ENCODE data around the gene CCDC192. TPM values are rescaled to one million over a fixed set of nuclear protein-coding genes. Genes with fewer than 3 reads are reported as not detected.

CCDC192 gene
- total RNA-seq, 1 donor from 2014 or later = 0.26 TPM

- H3K36me3 Mint-ChIP-seq (ENCODE audit: low read depth, unreplicated experiment) = no peaks in the 10 kb centered on the region
- no peak for DNase-seq (ENCODE audit: low spot score)
- no peak for TF ChIP-seq CTCF (IDR thresholded peaks at IDR 0.05; ENCODE audit: unreplicated experiment)
- H3K9me3 Mint-ChIP-seq (ENCODE audit: unreplicated experiment) = no peaks in the 10 kb centered on the region
- H3K4me3 Mint-ChIP-seq (ENCODE audit: unreplicated experiment) = no peak overlapping the region
- H3K4me1 Mint-ChIP-seq (ENCODE audit: unreplicated experiment) = peaks cover 13% of the 10 kb centered on the region
- no peak overlapping the region for H3K27ac Mint-ChIP-seq (ENCODE audit: unreplicated experiment)
- H3K27me3 Mint-ChIP-seq (ENCODE audit: unreplicated experiment) = peaks cover 2% of the 10 kb centered on the region
Measured at GRCh38 chr5:127936439-127936972, 233.3 kb downstream of the CCDC192 start.

DNA sequence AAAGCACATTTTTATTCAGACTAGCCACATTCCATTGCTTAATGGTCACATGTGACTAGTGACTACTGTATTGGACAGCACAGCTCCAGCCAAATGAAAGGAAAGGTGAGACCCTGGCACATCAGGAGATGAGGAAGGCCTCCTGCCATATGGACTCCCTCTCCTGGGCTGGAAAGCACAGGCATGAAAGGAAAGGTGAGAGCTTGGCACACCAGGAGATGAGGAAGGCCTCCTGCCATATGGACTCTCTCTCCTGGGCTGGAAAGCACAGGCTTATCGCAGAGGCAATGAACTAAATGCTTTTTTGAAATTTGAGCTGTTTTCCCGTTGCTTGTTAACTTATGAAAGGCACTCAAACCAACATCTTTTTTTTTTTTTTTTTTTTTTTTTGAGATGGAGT, 235.6 kb downstream of the CCDC192 start:
- Mint-ChIP-seq H3K4me1 (ENCODE audit: unreplicated experiment) (peaks cover 22% of the 10 kb centered on the region), H3K36me3 (ENCODE audit: low read depth, unreplicated experiment) (no peaks in the 10 kb centered on the region), H3K4me3 (ENCODE audit: unreplicated experiment) (no peak overlapping the region), H3K27ac (ENCODE audit: unreplicated experiment) (no peak overlapping the region), H3K27me3 (ENCODE audit: unreplicated experiment) (peaks cover 5% of the 10 kb centered on the region), H3K9me3 (ENCODE audit: unreplicated experiment) (no peaks in the 10 kb centered on the region)
- DNase-seq (ENCODE audit: low spot score) = no peak
- no peak for TF ChIP-seq CTCF (IDR thresholded peaks at IDR 0.05; ENCODE audit: unreplicated experiment)

DNA sequence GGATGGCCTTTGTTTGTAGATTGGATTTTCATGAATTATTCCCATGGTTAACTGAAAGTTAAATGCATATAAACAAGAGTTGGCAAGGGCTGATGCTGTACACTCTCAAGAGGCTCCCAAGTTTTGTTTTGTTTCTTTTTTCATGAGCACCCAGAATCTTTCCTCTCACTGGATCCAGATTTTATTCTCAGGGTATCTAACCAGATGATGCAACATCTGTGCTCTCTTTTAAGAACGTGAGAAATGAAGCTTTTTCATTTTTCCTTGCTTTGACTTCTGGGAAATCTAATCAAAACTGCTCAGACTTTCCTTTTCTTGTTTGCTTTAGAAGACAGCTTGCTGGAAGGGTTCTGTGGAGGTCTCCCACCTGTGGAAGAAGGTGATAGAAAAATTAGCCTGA, 237.7 kb downstream of the CCDC192 start:
- DNase-seq (ENCODE audit: low spot score) = no peak
- Mint-ChIP-seq H3K27me3 (ENCODE audit: unreplicated experiment) (peaks cover 5% of the 10 kb centered on the region), H3K4me3 (ENCODE audit: unreplicated experiment) (no peak overlapping the region), H3K9me3 (ENCODE audit: unreplicated experiment) (no peaks in the 10 kb centered on the region), H3K27ac (ENCODE audit: unreplicated experiment) (peak overlapping the region; percentile 55), H3K36me3 (ENCODE audit: low read depth, unreplicated experiment) (no peaks in the 10 kb centered on the region), H3K4me1 (ENCODE audit: unreplicated experiment) (peaks cover 22% of the 10 kb centered on the region)
- TF ChIP-seq CTCF (IDR thresholded peaks at IDR 0.05; ENCODE audit: unreplicated experiment) = no peak

- no peak for TF ChIP-seq CTCF (IDR thresholded peaks at IDR 0.05; ENCODE audit: unreplicated experiment)
- H3K4me1 Mint-ChIP-seq (ENCODE audit: unreplicated experiment) = peaks cover 22% of the 10 kb centered on the region
- peak; percentile 8 for DNase-seq (ENCODE audit: low spot score)
- no peaks in the 10 kb centered on the region for H3K36me3 Mint-ChIP-seq (ENCODE audit: low read depth, unreplicated experiment)
- H3K4me3 Mint-ChIP-seq (ENCODE audit: unreplicated experiment) = no peak overlapping the region
- H3K27me3 Mint-ChIP-seq (ENCODE audit: unreplicated experiment) = peaks cover 4% of the 10 kb centered on the region
- no peaks in the 10 kb centered on the region for H3K9me3 Mint-ChIP-seq (ENCODE audit: unreplicated experiment)
- H3K27ac Mint-ChIP-seq (ENCODE audit: unreplicated experiment) = peak overlapping the region; percentile 55
Measured at GRCh38 chr5:127941646-127942045, 238.5 kb downstream of the CCDC192 start.

DNA sequence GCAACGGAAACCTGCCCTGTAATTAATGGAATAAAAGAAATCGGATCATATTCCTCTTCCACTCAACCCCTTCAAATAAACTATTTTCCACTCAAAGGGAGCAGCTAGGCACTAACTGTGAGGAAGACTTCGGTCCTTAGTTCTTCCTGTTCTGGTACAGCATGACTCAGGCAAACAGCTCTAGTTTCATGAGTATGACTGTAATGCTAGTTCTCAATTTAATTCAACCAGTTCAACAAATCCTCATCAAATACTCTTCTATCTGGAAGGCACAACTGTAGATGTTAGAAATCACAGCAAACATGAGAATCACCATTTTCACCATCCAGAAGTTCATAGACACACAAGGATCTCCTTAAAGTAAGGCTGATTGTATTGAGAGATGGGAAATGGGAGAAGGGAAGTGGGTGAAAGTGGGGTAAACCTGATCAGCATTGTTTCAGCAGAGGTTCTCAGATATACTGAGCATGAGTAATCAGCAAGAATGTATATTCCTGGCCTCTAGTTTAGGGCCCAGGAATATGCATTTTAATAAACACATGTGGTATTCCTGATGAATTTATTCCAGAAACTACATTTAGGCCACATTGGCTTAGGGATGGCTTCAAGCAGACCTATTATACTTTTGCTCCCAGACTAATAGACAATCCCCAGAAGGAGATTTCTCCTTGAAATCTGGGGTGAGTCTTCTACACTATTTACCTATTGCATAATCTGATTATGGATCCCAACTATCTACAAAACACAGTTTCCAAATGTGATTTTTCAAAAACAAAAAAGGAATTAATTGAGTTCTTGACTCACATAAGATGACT, 239.3 kb downstream of the CCDC192 start:
- Mint-ChIP-seq H3K27me3 (ENCODE audit: unreplicated experiment) (peaks cover 6% of the 10 kb centered on the region), H3K27ac (ENCODE audit: unreplicated experiment) (peak overlapping the region; percentile 34), H3K4me1 (ENCODE audit: unreplicated experiment) (peaks cover 22% of the 10 kb centered on the region), H3K4me3 (ENCODE audit: unreplicated experiment) (no peak overlapping the region), H3K36me3 (ENCODE audit: low read depth, unreplicated experiment) (no peaks in the 10 kb centered on the region), H3K9me3 (ENCODE audit: unreplicated experiment) (no peaks in the 10 kb centered on the region)
- no peak for DNase-seq (ENCODE audit: low spot score)
- no peak for TF ChIP-seq CTCF (IDR thresholded peaks at IDR 0.05; ENCODE audit: unreplicated experiment)
